ENCODE data around the gene ANXA3.

The ANXA3 gene

GRCh38 chr4:78650106-78651024 is 98.8 kb downstream of the ANXA3 start:
- H3K27me3 Mint-ChIP-seq = peaks cover 16% of the 10 kb centered on the region
- no peak for DNase-seq (ENCODE audit: low spot score in 2 of 2)
- no peaks in the 10 kb centered on the region for H3K4me1 Mint-ChIP-seq
- H3K4me3 Mint-ChIP-seq = no peak overlapping the region
- ATAC-seq (replicated peaks; ENCODE audit: extremely low read depth, poor library complexity, severe bottlenecking) = no peak
- H3K36me3 Mint-ChIP-seq (ENCODE audit: insufficient read depth) = no peaks in the 10 kb centered on the region
- no peaks in the 10 kb centered on the region for H3K9me3 Mint-ChIP-seq
- no peak overlapping the region for H3K27ac Mint-ChIP-seq (ENCODE audit: low read depth)

GRCh38 chr4:78651250-78651860 is 99.8 kb downstream of the ANXA3 start:
- DNase-seq (ENCODE audit: low spot score in 2 of 2) (no peak), ATAC-seq (replicated peaks; ENCODE audit: extremely low read depth, poor library complexity, severe bottlenecking) (no peak)
- Mint-ChIP-seq H3K4me3 (no peak overlapping the region), H3K27me3 (peaks cover 16% of the 10 kb centered on the region), H3K36me3 (ENCODE audit: insufficient read depth) (no peaks in the 10 kb centered on the region), H3K4me1 (no peaks in the 10 kb centered on the region), H3K27ac (ENCODE audit: low read depth) (no peak overlapping the region), H3K9me3 (no peaks in the 10 kb centered on the region)

- no peak for DNase-seq (ENCODE audit: low spot score in 2 of 2)
- no peaks in the 10 kb centered on the region for H3K9me3 Mint-ChIP-seq
- no peak overlapping the region for H3K27ac Mint-ChIP-seq (ENCODE audit: low read depth)
- peaks cover 6% of the 10 kb centered on the region for H3K4me1 Mint-ChIP-seq
- H3K4me3 Mint-ChIP-seq = no peak overlapping the region
- ATAC-seq (replicated peaks; ENCODE audit: extremely low read depth, poor library complexity, severe bottlenecking) = no peak
- no peaks in the 10 kb centered on the region for H3K36me3 Mint-ChIP-seq (ENCODE audit: insufficient read depth)
- H3K27me3 Mint-ChIP-seq = peaks cover 16% of the 10 kb centered on the region
Observed at GRCh38 chr4:78652282-78652876, 100.8 kb downstream of the ANXA3 start.

- H3K4me3 Mint-ChIP-seq = no peak overlapping the region
- H3K36me3 Mint-ChIP-seq (ENCODE audit: insufficient read depth) = no peaks in the 10 kb centered on the region
- H3K9me3 Mint-ChIP-seq = no peaks in the 10 kb centered on the region
- H3K27me3 Mint-ChIP-seq = peaks cover 16% of the 10 kb centered on the region
- H3K27ac Mint-ChIP-seq (ENCODE audit: low read depth) = no peak overlapping the region
- no peak for ATAC-seq (replicated peaks; ENCODE audit: extremely low read depth, poor library complexity, severe bottlenecking)
- peaks cover 15% of the 10 kb centered on the region for H3K4me1 Mint-ChIP-seq
- no peak for DNase-seq (ENCODE audit: low spot score in 2 of 2)
Observed at GRCh38 chr4:78653655-78654054, 102.1 kb downstream of the ANXA3 start.

- DNase-seq (ENCODE audit: low spot score in 2 of 2) (no peak), ATAC-seq (replicated peaks; ENCODE audit: extremely low read depth, poor library complexity, severe bottlenecking) (no peak)
- no peak overlapping the region for H3K4me3 Mint-ChIP-seq
- no peaks in the 10 kb centered on the region for H3K9me3 Mint-ChIP-seq
- peaks cover 17% of the 10 kb centered on the region for H3K4me1 Mint-ChIP-seq
- no peak overlapping the region for H3K27ac Mint-ChIP-seq (ENCODE audit: low read depth)
- H3K36me3 Mint-ChIP-seq (ENCODE audit: insufficient read depth) = no peaks in the 10 kb centered on the region
- H3K27me3 Mint-ChIP-seq = peaks cover 12% of the 10 kb centered on the region
Observed at GRCh38 chr4:78654807-78655206, 103.2 kb downstream of the ANXA3 start.

- Mint-ChIP-seq H3K36me3 (ENCODE audit: insufficient read depth) (no peaks in the 10 kb centered on the region), H3K4me3 (peak overlapping the region; percentile 52), H3K27ac (ENCODE audit: low read depth) (no peak overlapping the region), H3K9me3 (no peaks in the 10 kb centered on the region), H3K4me1 (peaks cover 17% of the 10 kb centered on the region), H3K27me3 (no peaks in the 10 kb centered on the region)
- DNase-seq (ENCODE audit: low spot score in 2 of 2) (no peak), ATAC-seq (replicated peaks; ENCODE audit: extremely low read depth, poor library complexity, severe bottlenecking) (no peak)
Observed at GRCh38 chr4:78656968-78657445, 105.4 kb downstream of the ANXA3 start.

GRCh38 chr4:78659264-78659663 is 107.7 kb downstream of the ANXA3 start:
- H3K27me3 Mint-ChIP-seq = peaks cover 6% of the 10 kb centered on the region
- no peak for ATAC-seq (replicated peaks; ENCODE audit: extremely low read depth, poor library complexity, severe bottlenecking)
- no peaks in the 10 kb centered on the region for H3K36me3 Mint-ChIP-seq (ENCODE audit: insufficient read depth)
- H3K27ac Mint-ChIP-seq (ENCODE audit: low read depth) = no peak overlapping the region
- H3K4me1 Mint-ChIP-seq = peaks cover 17% of the 10 kb centered on the region
- no peak for DNase-seq (ENCODE audit: low spot score in 2 of 2)
- no peak overlapping the region for H3K4me3 Mint-ChIP-seq
- H3K9me3 Mint-ChIP-seq = no peaks in the 10 kb centered on the region

- DNase-seq (ENCODE audit: low spot score in 2 of 2) (no peak), ATAC-seq (replicated peaks; ENCODE audit: extremely low read depth, poor library complexity, severe bottlenecking) (no peak)
- Mint-ChIP-seq H3K36me3 (ENCODE audit: insufficient read depth) (no peaks in the 10 kb centered on the region), H3K27me3 (peaks cover 6% of the 10 kb centered on the region), H3K27ac (ENCODE audit: low read depth) (no peak overlapping the region), H3K4me3 (no peak overlapping the region), H3K4me1 (peaks cover 17% of the 10 kb centered on the region), H3K9me3 (no peaks in the 10 kb centered on the region)
Observed at GRCh38 chr4:78659665-78660064, 108.1 kb downstream of the ANXA3 start.
